Vagina (tissue), 2 donors: Measurements from ENCODE around the gene KRTAP10-7. TPM values are rescaled to one million over a fixed set of nuclear protein-coding genes. Genes with fewer than 3 reads are reported as not detected.
A peak's percentile ranks its signal among the peaks of the same experiment; 100 is the strongest.

Experiments
- DNase-seq, 2 donors: peaks; one replicate each; pipeline ENCODE4 v3.0.0-alpha.2; 2017; ENCODE audit errors: extremely low spot score in 2 of 2
- H3K27ac ChIP-seq: fragments of 200-600 bp; sonication (generic); one replicate; pipeline ENCODE4 v1.5.1; 2019
- H3K27me3 ChIP-seq: fragments of 200-600 bp; sonication (generic); one replicate; pipeline ENCODE4 v1.5.1; 2019
- H3K36me3 ChIP-seq, 2 donors: fragments of 200-600 bp; sonication (generic); one replicate each; pipeline ENCODE4 v1.5.1; 2017 to 2019
- H3K4me1 ChIP-seq: fragments of 200-600 bp; sonication (generic); one replicate; pipeline ENCODE4 v1.5.1; 2019
- H3K4me3 ChIP-seq, 2 donors: fragments of 200-600 bp; sonication (generic); 1 replicate in 1 of 2; 2 replicates in 1 of 2; pipeline ENCODE4 v1.5.1; 2016 to 2019
- H3K9me3 ChIP-seq: fragments of 200-600 bp; sonication (generic); one replicate; pipeline ENCODE4 v1.5.1; 2019
- CTCF ChIP-seq, 3 experiments: fragments of 450-650 bp in 2 of 3; fragments of 200-600 bp in 1 of 3; sonication (generic) in 1 of 3; IDR thresholded peaks; one replicate each; pipeline ENCODE4 v1.5.1; 2017 to 2019; ENCODE audit warnings: antibody characterized with exemption in 3 of 3, mild to moderate bottlenecking in 2 of 3, moderate library complexity in 2 of 3
- POLR2A ChIP-seq, 2 donors: fragments of 450-650 bp; IDR thresholded peaks; one replicate each; pipeline ENCODE4 v1.6.1; 2017; ENCODE audit warnings: antibody characterized with exemption in 2 of 2, mild to moderate bottlenecking in 2 of 2, moderate library complexity in 2 of 2
- POLR2AphosphoS5 ChIP-seq, 2 donors: sonication (generic); formaldehyde crosslinking; IDR thresholded peaks; one replicate each; pipeline ENCODE4 v1.9.0; 2017; ENCODE audit warnings: antibody characterized with exemption in 2 of 2, mild to moderate bottlenecking in 2 of 2, low read depth in 1 of 2; ENCODE audit not compliant: insufficient read depth in 1 of 2
- intact Hi-C: fragments of 100-400 bp; cut with DNase I; formaldehyde crosslinking; loops from one replicate; pipeline ENCODE4 v1.15.1; 2023
- total RNA-seq: library from RNA; depleted of rRNA; stranded (reverse); fragments of >200 nt; gene quantifications from one replicate; pipeline ENCODE4 v1.2.3, GENCODE V29; 2016

KRTAP10-7 gene
- total RNA-seq, 1 donor from 2014 or later = not detected

GRCh38 chr21:44568667-44569556 lies 31.5 kb upstream of the KRTAP10-7 start:
- intact Hi-C loops = no loop called here
- Histone ChIP-seq H3K9me3 (no peaks in the 10 kb centered on the region), H3K27ac (no peak overlapping the region), H3K27me3 (no peaks in the 10 kb centered on the region), H3K36me3 (no peaks in the 10 kb centered on the region), H3K4me1 (no peaks in the 10 kb centered on the region), H3K4me3 (no peak overlapping the region)
- TF ChIP-seq CTCF (IDR thresholded peaks at IDR 0.05) = no peak
- no peak for TF ChIP-seq POLR2AphosphoS5 (IDR thresholded peaks at IDR 0.05; ENCODE audit: insufficient read depth in 1 of 2, low read depth in 1 of 2)
- no peak for TF ChIP-seq POLR2A (IDR thresholded peaks at IDR 0.05)
- DNase-seq = peak; percentile 64 to 89

GRCh38 chr21:44569861-44570517 lies 30.4 kb upstream of the KRTAP10-7 start:
- no peaks in the 10 kb centered on the region for H3K27me3 ChIP-seq
- intact Hi-C loops = no loop called here
- H3K27ac ChIP-seq = no peak overlapping the region
- H3K4me3 ChIP-seq = no peak overlapping the region
- no peaks in the 10 kb centered on the region for H3K36me3 ChIP-seq
- H3K4me1 ChIP-seq = peaks cover 5% of the 10 kb centered on the region
- DNase-seq = peak; percentile 54 to 90
- TF ChIP-seq POLR2AphosphoS5 (IDR thresholded peaks at IDR 0.05; ENCODE audit: insufficient read depth in 1 of 2, low read depth in 1 of 2) = no peak
- TF ChIP-seq POLR2A (IDR thresholded peaks at IDR 0.05) = no peak
- no peak for TF ChIP-seq CTCF (IDR thresholded peaks at IDR 0.05)
- H3K9me3 ChIP-seq = no peaks in the 10 kb centered on the region

- peak in 1 of 2 donors; percentile 37 for DNase-seq
- H3K27me3 ChIP-seq = no peaks in the 10 kb centered on the region
- intact Hi-C loops = no loop called here
These were observed 29.1 kb upstream of the KRTAP10-7 start for GRCh38 chr21:44571296-44571695.

GRCh38 chr21:44571844-44572782 lies 28.3 kb upstream of the KRTAP10-7 start:
- no peak overlapping the region for H3K27ac ChIP-seq
- intact Hi-C loops = no loop called here
- H3K36me3 ChIP-seq = no peaks in the 10 kb centered on the region
- no peaks in the 10 kb centered on the region for H3K27me3 ChIP-seq
- peak; percentile 70 to 75 for DNase-seq
- H3K9me3 ChIP-seq = no peaks in the 10 kb centered on the region
- TF ChIP-seq CTCF (IDR thresholded peaks at IDR 0.05) = no peak
- TF ChIP-seq POLR2A (IDR thresholded peaks at IDR 0.05) = no peak
- TF ChIP-seq POLR2AphosphoS5 (IDR thresholded peaks at IDR 0.05; ENCODE audit: insufficient read depth in 1 of 2, low read depth in 1 of 2) = no peak
- H3K4me1 ChIP-seq = peaks cover 5% of the 10 kb centered on the region
- no peak overlapping the region for H3K4me3 ChIP-seq

More at GRCh38 chr21:44571296-44571695, 29.1 kb upstream of the KRTAP10-7 start:
- no peak for TF ChIP-seq POLR2AphosphoS5 (IDR thresholded peaks at IDR 0.05; ENCODE audit: insufficient read depth in 1 of 2, low read depth in 1 of 2)
- TF ChIP-seq CTCF (IDR thresholded peaks at IDR 0.05) = no peak
- no peak for TF ChIP-seq POLR2A (IDR thresholded peaks at IDR 0.05)
- Histone ChIP-seq H3K36me3 (no peaks in the 10 kb centered on the region), H3K4me1 (peaks cover 5% of the 10 kb centered on the region), H3K27ac (no peak overlapping the region), H3K4me3 (no peak overlapping the region), H3K9me3 (no peaks in the 10 kb centered on the region)
